GM23338 (cell line): ENCODE measurements around the gene SERPING1.

Source experiments
- CTCF ChIP-seq, 2 experiments: fragments of 200-600 bp in 1 of 2; sonication (generic) in 1 of 2; conservative IDR thresholded peaks; 2 replicates each; pipeline versions ENCODE4 v1.5.1 to v1.6.1; 2016 to 2017; ENCODE audit warnings: antibody characterized with exemption in 2 of 2, low read depth in 2 of 2, mild to moderate bottlenecking in 2 of 2, moderate library complexity in 1 of 2
- EZH2 ChIP-seq: fragments of 200-600 bp; sonication (generic); IDR thresholded peaks from one replicate; pipeline ENCODE4 v1.8.0; 2017; ENCODE audit warnings: antibody characterized with exemption, mild to moderate bottlenecking, low read depth; ENCODE audit not compliant: unreplicated experiment
- EZH2phosphoT487 ChIP-seq: fragments of 200-600 bp; sonication (generic); IDR thresholded peaks from one replicate; pipeline ENCODE4 v1.8.1; 2018; ENCODE audit warnings: antibody characterized with exemption; ENCODE audit not compliant: unreplicated experiment
- REST ChIP-seq: IDR thresholded peaks from one replicate; pipeline ENCODE4 v1.6.1; 2018; ENCODE audit warnings: antibody characterized with exemption; ENCODE audit not compliant: unreplicated experiment
- ZNF462 ChIP-seq: fragments of 250-450 bp; sonication (Bioruptor Pico); IDR thresholded peaks from 2 replicates; pipeline ENCODE4 v1.5.0; 2020; ENCODE audit warnings: mild to moderate bottlenecking, moderate library complexity

GRCh38 chr11:57656885-57657193 is 59.4 kb downstream of the SERPING1 start:
- TF ChIP-seq EZH2 (no peak), CTCF (conservative IDR thresholded peaks at IDR 0.05; ENCODE audit: low read depth in 2 of 2) (no peak), REST (no peak), ZNF462 (CRISPR knock-in tag) (no peak), EZH2phosphoT487 (no peak)
